ENCODE measurements around the gene PRMT1. TPM values are rescaled to one million over a fixed set of nuclear protein-coding genes. Genes with fewer than 3 reads are reported as not detected.

Gene PRMT1
- total and polyA plus RNA-seq, 2 of the 13 experiments (the other 11 are each of a cell fraction or from before 2014, with no cell fraction given), result 324 to 374 TPM

- peak; percentile 86; the same call in 1 of the 2 replicates for TF ChIP-seq SNAPC4 (CRISPR knock-in tag; IDR thresholded peaks at IDR 0.05)
- peak; percentile 84 for TF ChIP-seq ZNF740 (CRISPR knock-in tag; IDR thresholded peaks at IDR 0.05)
- TF ChIP-seq, protein P1, sequence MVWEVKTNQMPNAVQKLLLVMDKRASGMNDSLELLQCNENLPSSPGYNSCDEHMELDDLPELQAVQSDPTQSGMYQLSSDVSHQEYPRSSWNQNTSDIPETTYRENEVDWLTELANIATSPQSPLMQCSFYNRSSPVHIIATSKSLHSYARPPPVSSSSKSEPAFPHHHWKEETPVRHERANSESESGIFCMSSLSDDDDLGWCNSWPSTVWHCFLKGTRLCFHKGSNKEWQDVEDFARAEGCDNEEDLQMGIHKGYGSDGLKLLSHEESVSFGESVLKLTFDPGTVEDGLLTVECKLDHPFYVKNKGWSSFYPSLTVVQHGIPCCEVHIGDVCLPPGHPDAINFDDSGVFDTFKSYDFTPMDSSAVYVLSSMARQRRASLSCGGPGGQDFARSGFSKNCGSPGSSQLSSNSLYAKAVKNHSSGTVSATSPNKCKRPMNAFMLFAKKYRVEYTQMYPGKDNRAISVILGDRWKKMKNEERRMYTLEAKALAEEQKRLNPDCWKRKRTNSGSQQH (CRISPR knock-in tag; IDR thresholded peaks at IDR 0.05; ENCODE audit: low read depth), result no peak; the same call in 1 of the 2 replicates
- TF ChIP-seq, protein P2, sequence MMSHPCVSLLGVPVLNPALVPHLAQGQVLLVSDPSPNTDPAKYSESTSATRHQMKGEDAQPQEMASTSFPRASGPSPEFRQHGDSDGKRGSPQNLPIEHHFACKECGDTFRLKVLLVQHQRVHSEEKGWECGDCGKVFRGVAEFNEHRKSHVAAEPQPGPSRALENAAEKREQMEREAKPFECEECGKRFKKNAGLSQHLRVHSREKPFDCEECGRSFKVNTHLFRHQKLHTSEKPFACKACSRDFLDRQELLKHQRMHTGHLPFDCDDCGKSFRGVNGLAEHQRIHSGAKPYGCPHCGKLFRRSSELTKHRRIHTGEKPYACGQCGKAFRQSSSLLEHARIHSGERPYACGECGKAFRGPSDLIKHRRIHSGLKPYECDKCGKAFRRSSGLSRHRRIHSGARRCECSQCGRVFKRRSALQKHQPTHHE (CRISPR knock-in tag; IDR thresholded peaks at IDR 0.05; ENCODE audit: borderline replicate concordance), result peak; percentile 70; the same call in 1 of the 2 replicates
- peak; percentile 99 for TF ChIP-seq MXD4 (CRISPR knock-in tag; IDR thresholded peaks at IDR 0.05)
- TF ChIP-seq GATA4 (IDR thresholded peaks at IDR 0.05; ENCODE audit: borderline replicate concordance, low read depth), result peak; percentile 80; the same call in 1 of the 2 replicates
- no peak for TF ChIP-seq FOXP1 (IDR thresholded peaks at IDR 0.05)
- no peak for TF ChIP-seq FOXP1 (CRISPR knock-in tag; IDR thresholded peaks at IDR 0.05)
- TF ChIP-seq, protein P3, sequence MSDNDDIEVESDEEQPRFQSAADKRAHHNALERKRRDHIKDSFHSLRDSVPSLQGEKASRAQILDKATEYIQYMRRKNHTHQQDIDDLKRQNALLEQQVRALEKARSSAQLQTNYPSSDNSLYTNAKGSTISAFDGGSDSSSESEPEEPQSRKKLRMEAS (IDR thresholded peaks at IDR 0.05), result peak; percentile 97
- TF ChIP-seq ZNF614 (CRISPR knock-in tag; IDR thresholded peaks at IDR 0.05; ENCODE audit: borderline replicate concordance), result 0 out of 2 replicates have a peak, but pooled peaks have one; percentile 45
- TF ChIP-seq ZNF44 (CRISPR knock-in tag; IDR thresholded peaks at IDR 0.05), result no peak
- TF ChIP-seq FOXA3 (CRISPR knock-in tag; IDR thresholded peaks at IDR 0.05), result no peak
- TF ChIP-seq IKZF5 (CRISPR knock-in tag; IDR thresholded peaks at IDR 0.05), result 0 out of 2 replicates have a peak, but pooled peaks have one; percentile 44
- TF ChIP-seq, protein P4, sequence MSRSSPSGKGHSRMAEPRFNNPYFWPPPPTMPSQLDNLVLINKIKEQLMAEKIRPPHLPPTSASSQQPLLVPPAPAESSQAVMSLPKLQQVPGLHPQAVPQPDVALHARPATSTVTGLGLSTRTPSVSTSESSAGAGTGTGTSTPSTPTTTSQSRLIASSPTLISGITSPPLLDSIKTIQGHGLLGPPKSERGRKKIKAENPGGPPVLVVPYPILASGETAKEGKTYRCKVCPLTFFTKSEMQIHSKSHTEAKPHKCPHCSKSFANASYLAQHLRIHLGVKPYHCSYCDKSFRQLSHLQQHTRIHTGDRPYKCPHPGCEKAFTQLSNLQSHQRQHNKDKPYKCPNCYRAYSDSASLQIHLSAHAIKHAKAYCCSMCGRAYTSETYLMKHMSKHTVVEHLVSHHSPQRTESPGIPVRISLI (CRISPR knock-in tag; IDR thresholded peaks at IDR 0.05; ENCODE audit: borderline replicate concordance), result no peak
- TF ChIP-seq, protein P5, sequence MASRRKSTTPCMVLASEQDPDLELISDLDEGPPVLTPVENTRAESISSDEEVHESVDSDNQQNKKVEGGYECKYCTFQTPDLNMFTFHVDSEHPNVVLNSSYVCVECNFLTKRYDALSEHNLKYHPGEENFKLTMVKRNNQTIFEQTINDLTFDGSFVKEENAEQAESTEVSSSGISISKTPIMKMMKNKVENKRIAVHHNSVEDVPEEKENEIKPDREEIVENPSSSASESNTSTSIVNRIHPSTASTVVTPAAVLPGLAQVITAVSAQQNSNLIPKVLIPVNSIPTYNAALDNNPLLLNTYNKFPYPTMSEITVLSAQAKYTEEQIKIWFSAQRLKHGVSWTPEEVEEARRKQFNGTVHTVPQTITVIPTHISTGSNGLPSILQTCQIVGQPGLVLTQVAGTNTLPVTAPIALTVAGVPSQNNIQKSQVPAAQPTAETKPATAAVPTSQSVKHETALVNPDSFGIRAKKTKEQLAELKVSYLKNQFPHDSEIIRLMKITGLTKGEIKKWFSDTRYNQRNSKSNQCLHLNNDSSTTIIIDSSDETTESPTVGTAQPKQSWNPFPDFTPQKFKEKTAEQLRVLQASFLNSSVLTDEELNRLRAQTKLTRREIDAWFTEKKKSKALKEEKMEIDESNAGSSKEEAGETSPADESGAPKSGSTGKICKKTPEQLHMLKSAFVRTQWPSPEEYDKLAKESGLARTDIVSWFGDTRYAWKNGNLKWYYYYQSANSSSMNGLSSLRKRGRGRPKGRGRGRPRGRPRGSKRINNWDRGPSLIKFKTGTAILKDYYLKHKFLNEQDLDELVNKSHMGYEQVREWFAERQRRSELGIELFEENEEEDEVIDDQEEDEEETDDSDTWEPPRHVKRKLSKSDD (CRISPR knock-in tag; IDR thresholded peaks at IDR 0.05; ENCODE audit: low read depth), result peak; percentile 42; the same call in 1 of the 2 replicates
These were observed at the start of gene PRMT1 (continued) for GRCh38 chr19:49677231-49677900.

Measured in HepG2 (cell line).